CD4-positive, alpha-beta memory T cell (primary cell): ENCODE measurements around the gene ARL8A. TPM values are rescaled to one million over a fixed set of nuclear protein-coding genes. Genes with fewer than 3 reads are reported as not detected.
A peak's percentile ranks its signal among the peaks of the same experiment; 100 is the strongest.
"Not testable (repeated sequence)": the region's sequence is repeated elsewhere in the genome, so short reads cannot be mapped to it uniquely, and the experiment has no call there.

Experiments used
- CTCF ChIA-PET: fragments of 350-600 bp; sonication (Branson Sonifier 250); formaldehyde crosslinking; loops from one replicate; lab custom pipeline; 2021; ENCODE audit warnings: inconsistent platforms; ENCODE audit not compliant: partially characterized antibody; lab: Charles Lee
- POLR2A ChIA-PET: fragments of 350-600 bp; sonication (Branson Sonifier 250); formaldehyde crosslinking; loops from one replicate; lab custom pipeline; 2021; ENCODE audit not compliant: partially characterized antibody; lab: Charles Lee
- DNase-seq, 5 donors: peaks; one replicate each; pipeline versions ENCODE4 v3.0.0 to v3.0.0-alpha.2; 2020 to 2022; ENCODE audit warnings: mixed read lengths in 1 of 5
- H3K27ac ChIP-seq: one replicate; pipeline ENCODE4 v1.7.0; 2013; ENCODE audit warnings: low read depth, low read length
- H3K27me3 ChIP-seq: 2 replicates; pipeline ENCODE4 v1.7.0; 2013; ENCODE audit warnings: mild to moderate bottlenecking, low read length, moderate library complexity; ENCODE audit not compliant: insufficient read depth
- H3K36me3 ChIP-seq: 2 replicates; pipeline ENCODE4 v1.7.0; 2013; ENCODE audit warnings: mild to moderate bottlenecking, low read length, moderate library complexity; ENCODE audit not compliant: insufficient read depth
- H3K4me1 ChIP-seq: 2 replicates; pipeline ENCODE4 v1.7.0; 2013; ENCODE audit warnings: mild to moderate bottlenecking, low read length, moderate library complexity; ENCODE audit not compliant: insufficient read depth
- H3K4me3 ChIP-seq, 2 donors: one replicate each; pipeline ENCODE4 v1.7.0; 2013; ENCODE audit warnings: low read length in 2 of 2, mild to moderate bottlenecking in 1 of 2
- H3K9me3 ChIP-seq, 2 donors: one replicate each; pipeline ENCODE4 v1.7.0; 2013; ENCODE audit warnings: low read length in 2 of 2, control low read depth in 1 of 2; ENCODE audit not compliant: control insufficient read depth in 1 of 2
- H3K27ac Mint-ChIP-seq, 7 donors: one replicate each; pipeline ENCODE4 v1.8.0; 2020 to 2021; ENCODE audit warnings: mixed read lengths in 7 of 7, mild to moderate bottlenecking in 6 of 7, inconsistent platforms in 3 of 7, moderate library complexity in 3 of 7
- H3K27me3 Mint-ChIP-seq, 2 donors: one replicate each; pipeline ENCODE4 v1.8.0; 2020 to 2021; ENCODE audit warnings: mixed read lengths in 2 of 2
- H3K36me3 Mint-ChIP-seq, 2 donors: one replicate each; pipeline ENCODE4 v1.8.0; 2020 to 2021; ENCODE audit warnings: mixed read lengths in 2 of 2, inconsistent platforms in 1 of 2, mild to moderate bottlenecking in 1 of 2
- H3K4me1 Mint-ChIP-seq, 4 donors: one replicate each; pipeline ENCODE4 v1.8.0; 2020 to 2021; ENCODE audit warnings: mixed read lengths in 4 of 4, mild to moderate bottlenecking in 1 of 4
- H3K4me3 Mint-ChIP-seq, 8 donors: one replicate each; pipeline ENCODE4 v1.8.0; 2020 to 2021; ENCODE audit warnings: mixed read lengths in 8 of 8, mild to moderate bottlenecking in 7 of 8, moderate library complexity in 6 of 8, inconsistent platforms in 3 of 8
- H3K9me3 Mint-ChIP-seq, 8 donors: one replicate each; pipeline ENCODE4 v1.8.0; 2020 to 2021; ENCODE audit warnings: mixed read lengths in 8 of 8, mild to moderate bottlenecking in 5 of 8, inconsistent platforms in 3 of 8, moderate library complexity in 1 of 8
- intact Hi-C: fragments of 100-400 bp; cut with micrococcal nuclease; formaldehyde crosslinking; loops from one replicate; pipeline ENCODE4 v1.15.1; 2023
- polyA plus RNA-seq, 2 donors: library from polyadenylated mRNA; unstranded; fragments of 300-500 nt; fragmentation: Illumina TruSeq; gene quantifications; one replicate each; pipeline ENCODE4 v1.2.3, GENCODE V29; 2021
- total RNA-seq, 2 experiments: library from RNA; stranded (reverse); gene quantifications; one replicate each; pipeline ENCODE4 v1.2.3, GENCODE V29; 2021

Gene ARL8A
- total and polyA plus RNA-seq, 4 experiments from 2014 or later = 7.1 to 55.0 (median 29.4) TPM

- H3K27me3 Mint-ChIP-seq, H3K27me3 ChIP-seq, DNase-seq, H3K9me3 ChIP-seq, H3K9me3 Mint-ChIP-seq, intact Hi-C loops, H3K4me3 ChIP-seq: not testable (repeated sequence)
- peak overlapping the region; percentile 86 to 96 (median 93) for H3K27ac Mint-ChIP-seq
- Histone ChIP-seq H3K4me1 (peaks cover 36% of the 10 kb centered on the region), H3K36me3 (peaks cover 28% of the 10 kb centered on the region), H3K27ac (peak overlapping the region; percentile 80)
- ChIA-PET POLR2A (interaction anchor here (3.4 to 9.2 kb wide), 2 partner anchors 13 to 20 kb away, joined by 10 to 164 read pairs; partner anchors contain the start of gene PTPN7), CTCF (interaction anchor here (1.0 to 2.7 kb wide), 6 partner anchors 9 to 45 kb away, joined by 3 to 14 read pairs (median 6); partner anchors contain the start of gene PTPN7)
- peaks cover 24 to 50% (median 32%) of the 10 kb centered on the region in 4 donors for H3K4me1 Mint-ChIP-seq
- H3K36me3 Mint-ChIP-seq = peaks cover 10 to 44% of the 10 kb centered on the region in 2 donors
- H3K4me3 Mint-ChIP-seq = peak overlapping the region; percentile 87 to 93 (median 91)
Measured at GRCh38 chr1:202145744-202146140, 1.2 kb upstream of the ARL8A start.

GRCh38 chr1:202145068-202145743 lies 669 bp upstream of the ARL8A start:
- peaks cover 23% of the 10 kb centered on the region for H3K36me3 ChIP-seq
- H3K27me3 ChIP-seq = no peaks in the 10 kb centered on the region
- POLR2A ChIA-PET = interaction anchor here (0.6 to 9.2 kb wide), 3 partner anchors 14 to 161 kb away, joined by 3 to 164 read pairs (median 10); partner anchors contain the start of gene PTPN7
- no peaks in the 10 kb centered on the region for H3K9me3 ChIP-seq
- H3K27ac ChIP-seq = peak overlapping the region; percentile 80
- no peaks in the 10 kb centered on the region for H3K27me3 Mint-ChIP-seq
- H3K4me1 ChIP-seq = peaks cover 41% of the 10 kb centered on the region
- H3K4me3 ChIP-seq = peak overlapping the region; percentile 27 to 94
- DNase-seq = peak in 2 of 5 donors; percentile 25 to 51
- H3K27ac Mint-ChIP-seq = peak overlapping the region; percentile 86 to 96 (median 93)
- H3K36me3 Mint-ChIP-seq = peaks cover 8 to 38% of the 10 kb centered on the region in 2 donors
- peaks cover 23 to 53% (median 33%) of the 10 kb centered on the region in 4 donors for H3K4me1 Mint-ChIP-seq
- peaks cover 0 to 1% (median 0%) of the 10 kb centered on the region in 8 donors for H3K9me3 Mint-ChIP-seq
- H3K4me3 Mint-ChIP-seq = peak overlapping the region; percentile 87 to 93 (median 91)
- intact Hi-C loops = no loop called here
- CTCF ChIA-PET = interaction anchor here (1.0 to 3.9 kb wide), 7 partner anchors 10 to 45 kb away, joined by 3 to 15 read pairs (median 6); partner anchors contain the start of gene PTPN7

GRCh38 chr1:202143768-202144401 lies 652 bp downstream of the ARL8A start:
- Mint-ChIP-seq H3K27ac (peak overlapping the region; percentile 79 to 97 (median 96)), H3K4me3 (peak overlapping the region; percentile 91 to 98 (median 96)), H3K27me3 (no peaks in the 10 kb centered on the region), H3K36me3 (peaks cover 4 to 30% of the 10 kb centered on the region in 2 donors), H3K4me1 (peaks cover 24 to 56% (median 35%) of the 10 kb centered on the region in 4 donors), H3K9me3 (peaks cover 0 to 1% (median 0%) of the 10 kb centered on the region in 8 donors)
- no peaks in the 10 kb centered on the region for H3K9me3 ChIP-seq
- peaks cover 16% of the 10 kb centered on the region for H3K36me3 ChIP-seq
- H3K27ac ChIP-seq = peak overlapping the region; percentile 80
- H3K4me1 ChIP-seq = peaks cover 41% of the 10 kb centered on the region
- peak overlapping the region; percentile 62 to 94 for H3K4me3 ChIP-seq
- H3K27me3 ChIP-seq = no peaks in the 10 kb centered on the region
- ChIA-PET POLR2A (interaction anchor here (0.7 to 9.2 kb wide), 5 partner anchors 9 to 29 kb away, joined by 3 to 164 read pairs (median 7); partner anchors contain the start of gene PTPN7), CTCF (interaction anchor here (0.7 to 3.9 kb wide), 7 partner anchors 9 to 266 kb away, joined by 3 to 15 read pairs (median 4); partner anchors contain the start of gene PTPN7)
- intact Hi-C loops = loop anchor here (1.0 kb wide), 2 partner anchors 9 to 16 kb away; partner anchors contain the start of gene PTPN7
- peak in 2 of 5 donors; percentile 20 to 44 for DNase-seq

GRCh38 chr1:202143011-202143767 lies 1.3 kb downstream of the ARL8A start:
- intact Hi-C loops = no loop called here
- H3K4me3 ChIP-seq = peak overlapping the region; percentile 62 to 94
- H3K27me3 Mint-ChIP-seq = no peaks in the 10 kb centered on the region
- H3K9me3 Mint-ChIP-seq = peaks cover 0 to 1% (median 0%) of the 10 kb centered on the region in 8 donors
- peaks cover 11 to 32% of the 10 kb centered on the region in 2 donors for H3K36me3 Mint-ChIP-seq
- peak overlapping the region; percentile 79 to 97 (median 96) for H3K27ac Mint-ChIP-seq
- ChIA-PET POLR2A (interaction anchor here (0.6 to 9.2 kb wide), 4 partner anchors 10 to 23 kb away, joined by 3 to 164 read pairs (median 6); partner anchors contain the start of gene PTPN7), CTCF (interaction anchor here (1.2 to 3.9 kb wide), 6 partner anchors 9 to 266 kb away, joined by 3 to 15 read pairs (median 7); partner anchors contain the start of gene PTPN7)
- H3K27me3 ChIP-seq = no peaks in the 10 kb centered on the region
- H3K27ac ChIP-seq = peak overlapping the region; percentile 80
- DNase-seq = peak in 2 of 5 donors; percentile 27 to 44
- peaks cover 11% of the 10 kb centered on the region for H3K36me3 ChIP-seq
- H3K4me3 Mint-ChIP-seq = peak overlapping the region; percentile 91 to 98 (median 96)
- H3K4me1 ChIP-seq = peaks cover 41% of the 10 kb centered on the region
- H3K9me3 ChIP-seq = no peaks in the 10 kb centered on the region
- peaks cover 24 to 62% (median 35%) of the 10 kb centered on the region in 4 donors for H3K4me1 Mint-ChIP-seq

- H3K36me3 ChIP-seq, H3K27me3 Mint-ChIP-seq, H3K9me3 Mint-ChIP-seq, H3K27ac ChIP-seq, H3K27me3 ChIP-seq, H3K4me3 ChIP-seq, DNase-seq, intact Hi-C loops, H3K9me3 ChIP-seq: not testable (repeated sequence)
- ChIA-PET POLR2A (interaction anchor here (9.2 kb wide), 1 partner anchor 17 kb away, joined by 164 read pairs; the partner anchor contains the start of gene PTPN7), CTCF (interaction anchor here (1.0 to 3.9 kb wide), 2 partner anchors 13 to 22 kb away, joined by 3 to 15 read pairs; no protein-coding TSS in a partner anchor)
- Mint-ChIP-seq H3K36me3 (peaks cover 8 to 29% of the 10 kb centered on the region in 2 donors), H3K4me1 (peaks cover 21 to 64% (median 34%) of the 10 kb centered on the region in 4 donors), H3K4me3 (peak overlapping the region in 4 of 8 donors; percentile 8 to 31 (median 14)), H3K27ac (peak overlapping the region in 3 of 7 donors; percentile 53 to 79 (median 79))
- H3K4me1 ChIP-seq = peaks cover 41% of the 10 kb centered on the region
Measured at GRCh38 chr1:202141468-202141867, 3.1 kb downstream of the ARL8A start.

- peaks cover 8 to 30% of the 10 kb centered on the region in 2 donors for H3K36me3 Mint-ChIP-seq
- no peak for DNase-seq
- peaks cover 0 to 1% (median 0%) of the 10 kb centered on the region in 8 donors for H3K9me3 Mint-ChIP-seq
- no peak overlapping the region for H3K27ac ChIP-seq
- H3K4me1 ChIP-seq = peaks cover 41% of the 10 kb centered on the region
- peaks cover 21 to 57% (median 34%) of the 10 kb centered on the region in 4 donors for H3K4me1 Mint-ChIP-seq
- H3K4me3 ChIP-seq = no peak overlapping the region
- H3K27me3 ChIP-seq = no peaks in the 10 kb centered on the region
- POLR2A ChIA-PET = no interaction called here
- intact Hi-C loops = no loop called here
- no peaks in the 10 kb centered on the region for H3K27me3 Mint-ChIP-seq
- no peaks in the 10 kb centered on the region for H3K9me3 ChIP-seq
- peaks cover 4% of the 10 kb centered on the region for H3K36me3 ChIP-seq
- H3K4me3 Mint-ChIP-seq = no peak overlapping the region
- CTCF ChIA-PET = no interaction called here
- peak overlapping the region in 4 of 7 donors; percentile 23 to 79 (median 58) for H3K27ac Mint-ChIP-seq
Measured at GRCh38 chr1:202140833-202141232, 3.7 kb downstream of the ARL8A start.
